K562 (cell line): Measurements from ENCODE around the gene TRA2B. TPM values are rescaled to one million over a fixed set of nuclear protein-coding genes. Genes with fewer than 3 reads are reported as not detected.

Experiments used
- BRD9 ChIP-seq: fragments of 450-650 bp; IDR thresholded peaks from 2 replicates; pipeline ENCODE4 v1.6.1; 2018; ENCODE audit warnings: low read depth; ENCODE audit not compliant: partially characterized antibody
- CCAR2 ChIP-seq: fragments of 200-400 bp; formaldehyde crosslinking; IDR thresholded peaks from 2 replicates; pipeline ENCODE4 v1.6.1; 2017; ENCODE audit warnings: mild to moderate bottlenecking, low read depth, low read length
- ETS2 ChIP-seq: IDR thresholded peaks from 2 replicates; pipeline ENCODE4 v1.6.1; 2016; ENCODE audit warnings: borderline replicate concordance, missing genetic modification characterization, mild to moderate bottlenecking, moderate library complexity, missing compliant biosample characterization; ENCODE audit not compliant: poor library complexity, severe bottlenecking
- GTF2B ChIP-seq: IDR thresholded peaks from 2 replicates; pipeline ENCODE4 v1.6.1; 2011; ENCODE audit not compliant: insufficient read length; ENCODE audit errors: extremely low read depth
- KDM1A ChIP-seq, 2 experiments: fragments of 450-650 bp; IDR thresholded peaks; 2 replicates each; pipeline ENCODE4 v1.6.1; 2016; ENCODE audit warnings: mild to moderate bottlenecking in 2 of 2
- MAZ ChIP-seq, 2 experiments: fragments of 450-650 bp in 1 of 2; sonication (generic) in 1 of 2; formaldehyde crosslinking; IDR thresholded peaks in 1 of 2; conservative IDR thresholded peaks in 1 of 2; 2 replicates each; pipeline versions ENCODE4 v1.4.0 to v1.5.0; 2020; ENCODE audit warnings: mild to moderate bottlenecking in 1 of 2, missing genetic modification reagents in 1 of 2
- MTA3 ChIP-seq: fragments of 450-650 bp; formaldehyde crosslinking; IDR thresholded peaks from 2 replicates; pipeline ENCODE4 v1.6.1; 2017; ENCODE audit warnings: mild to moderate bottlenecking, borderline replicate concordance
- PML ChIP-seq: IDR thresholded peaks from 2 replicates; pipeline ENCODE4 v1.6.1; 2012; ENCODE audit warnings: low read length, inconsistent platforms
- POLR2AphosphoS2 ChIP-seq: IDR thresholded peaks from 2 replicates; pipeline ENCODE4 v1.6.1; 2012; ENCODE audit warnings: low read length, improper control_type of control experiment
- POLR3G ChIP-seq: IDR thresholded peaks from 2 replicates; pipeline ENCODE4 v1.6.1; 2011; ENCODE audit not compliant: insufficient read length, insufficient replicate concordance; ENCODE audit errors: extremely low read depth
- PRMT5 ChIP-seq: sonication (generic); formaldehyde crosslinking; IDR thresholded peaks from 2 replicates; pipeline ENCODE4 v1.5.0; 2020; ENCODE audit warnings: missing genetic modification reagents
- TBL1XR1 ChIP-seq, 2 experiments: IDR thresholded peaks; 2 replicates each; pipeline ENCODE4 v1.6.1; 2012; ENCODE audit warnings: improper control_type of control experiment in 2 of 2, low read length in 2 of 2, mild to moderate bottlenecking in 1 of 2
- YBX1 ChIP-seq: fragments of 450-650 bp; IDR thresholded peaks from 2 replicates; pipeline ENCODE4 v1.7.1; 2016; ENCODE audit warnings: mild to moderate bottlenecking
- YY1 ChIP-seq, 3 experiments: IDR thresholded peaks; 2 replicates each; pipeline ENCODE4 v1.6.1; 2011; ENCODE audit warnings: low read length in 2 of 3, mild to moderate bottlenecking in 2 of 3, moderate library complexity in 2 of 3, borderline replicate concordance in 1 of 3, control low read depth in 1 of 3, low read depth in 1 of 3; ENCODE audit not compliant: insufficient read depth in 3 of 3, insufficient replicate concordance in 2 of 3, control insufficient read depth in 1 of 3, insufficient read length in 1 of 3; ENCODE audit errors: extremely low read depth in 1 of 3
- ZC3H11A ChIP-seq: IDR thresholded peaks from 2 replicates; pipeline ENCODE4 v1.6.1; 2012; ENCODE audit warnings: low read depth, low read length, improper control_type of control experiment
- ZNF134 ChIP-seq: fragments of 250-450 bp; sonication (Bioruptor Pico); conservative IDR thresholded peaks from 2 replicates; pipeline ENCODE4 v1.4.0; 2020
- ZNF140 ChIP-seq: fragments of 250-450 bp; sonication (Bioruptor Pico); IDR thresholded peaks from 2 replicates; pipeline ENCODE4 v1.8.0; 2021; ENCODE audit warnings: moderate library complexity, mild to moderate bottlenecking, inconsistent platforms
- ZNF280A ChIP-seq: fragments of 450-650 bp; IDR thresholded peaks from 2 replicates; pipeline ENCODE4 v1.6.1; 2018; ENCODE audit warnings: mild to moderate bottlenecking, low read depth; ENCODE audit not compliant: partially characterized antibody
- ZNF75A ChIP-seq: fragments of 450-650 bp; formaldehyde crosslinking; IDR thresholded peaks from 2 replicates; pipeline ENCODE4 v1.4.0; 2020; ENCODE audit warnings: mild to moderate bottlenecking
- ZSCAN32 ChIP-seq: fragments of 450-650 bp; formaldehyde crosslinking; IDR thresholded peaks from 2 replicates; pipeline ENCODE4 v1.4.0; 2020; ENCODE audit warnings: mild to moderate bottlenecking, moderate library complexity
- polyA plus RNA-seq, 8 experiments: library from polyadenylated mRNA; depleted of rRNA in 4 of 8; stranded (reverse) in 5 of 8; unstranded in 3 of 8; fragments of >200 nt; fragmentation: Nextera tagmentation in 2 of 8; fragmentation: Illumina TruSeq in 1 of 8; extraction: Ambion mirVana in 2 of 8; extraction: Trizol in 1 of 8; gene quantifications; 2 replicates each; pipeline versions ENCODE4 v1.2.1 to v1.2.3, GENCODE V29; 2011 to 2014; ENCODE audit warnings: inconsistent platforms in 1 of 8, missing spikeins in 1 of 8
- total RNA-seq, 7 experiments: library from RNA; depleted of rRNA in 6 of 7; stranded (reverse); fragments of >200 nt in 6 of 7; fragmentation: Illumina TruSeq in 2 of 7; extraction: Trizol in 2 of 7; gene quantifications; 2 replicates each; pipeline versions ENCODE4 v1.2.1 to v1.2.3, GENCODE V29; 2011 to 2021; ENCODE audit warnings: low replicate concordance in 1 of 7

TRA2B gene
- total and polyA plus RNA-seq, 9 of the 15 experiments (the other 6 are each of a cell fraction or from before 2014, with no cell fraction given): 105 to 411 (median 278) TPM

GRCh38 chr3:185937689-185938374, at the start of gene TRA2B (continued):
- TF ChIP-seq ETS2 (peak; percentile 66), POLR3G (no peak), ZSCAN32 (0 out of 2 replicates have a peak, but pooled peaks have one; percentile 2), MTA3 (peak; percentile 85; the same call in 1 of the 2 replicates), GTF2B (peak; percentile 76), TBL1XR1 (IDR thresholded peaks at IDR 0.05; ENCODE audit: low read length in 2 of 2) (peak in 1 of 2 experiments; percentile 54; a peak in 1 of 4 replicates), BRD9 (no peak), KDM1A (IDR thresholded peaks at IDR 0.05) (no peak), YBX1 (no peak), ZNF140 (CRISPR knock-in tag) (no peak), MAZ (CRISPR knock-in tag; conservative IDR thresholded peaks at IDR 0.05 in 1 of 2, IDR thresholded peaks at IDR 0.05 in 1 of 2) (peak; percentile 68 to 77), YY1 (IDR thresholded peaks at IDR 0.05; ENCODE audit: borderline replicate concordance in 1 of 3, control insufficient read depth in 1 of 3, extremely low read depth in 1 of 3, insufficient read depth in 3 of 3, insufficient read length in 1 of 3, insufficient replicate concordance in 2 of 3, low read depth in 1 of 3, low read length in 2 of 3) (peak in 2 of 3 experiments; percentile 56 to 57), ZNF75A (CRISPR knock-in tag) (no peak), ZC3H11A (no peak), POLR2AphosphoS2 (peak; percentile 83; the same call in 1 of the 2 replicates), CCAR2 (no peak), ZNF280A (no peak), PRMT5 (CRISPR knock-in tag) (no peak), PML (peak; percentile 95), ZNF134 (CRISPR knock-in tag) (no peak)
